Tibial nerve (tissue), 4 donors: ENCODE data around the gene HLF. TPM values are rescaled to one million over a fixed set of nuclear protein-coding genes. Genes with fewer than 3 reads are reported as not detected.

Experiments
- DNase-seq, 2 donors: peaks; one replicate each; pipeline ENCODE4 v3.0.0-alpha.2; 2019; ENCODE audit warnings: low spot score in 2 of 2
- H3K27ac ChIP-seq, 4 donors: fragments of 200-600 bp; sonication (generic) in 3 of 4; one replicate each; pipeline ENCODE4 v1.5.1; 2017 to 2019; ENCODE audit warnings: mild to moderate bottlenecking in 1 of 4
- H3K27me3 ChIP-seq, 2 donors: fragments of 200-600 bp; sonication (generic) in 1 of 2; one replicate each; pipeline versions ENCODE4 v1.5.1 to v1.6.0; 2017 to 2019
- H3K36me3 ChIP-seq, 3 donors: fragments of 200-600 bp; sonication (generic); one replicate each; pipeline ENCODE4 v1.5.1; 2018 to 2019
- H3K4me1 ChIP-seq, 4 donors: fragments of 200-600 bp; sonication (generic) in 3 of 4; one replicate each; pipeline ENCODE4 v1.5.1; 2017 to 2019
- H3K4me3 ChIP-seq, 4 donors: fragments of 200-600 bp; sonication (generic) in 3 of 4; one replicate each; pipeline ENCODE4 v1.5.1; 2017 to 2019; ENCODE audit warnings: mild to moderate bottlenecking in 1 of 4, moderate library complexity in 1 of 4
- H3K9me3 ChIP-seq, 4 donors: fragments of 200-600 bp; sonication (generic) in 3 of 4; one replicate each; pipeline ENCODE4 v1.5.1; 2017 to 2019
- EP300 ChIP-seq, 2 donors: sonication (generic); formaldehyde crosslinking; IDR thresholded peaks; one replicate each; pipeline ENCODE4 v1.6.1; 2017; ENCODE audit warnings: antibody characterized with exemption in 2 of 2, mild to moderate bottlenecking in 1 of 2
- POLR2A ChIP-seq, 2 donors: fragments of 450-650 bp; IDR thresholded peaks; one replicate each; pipeline ENCODE4 v1.6.1; 2017; ENCODE audit warnings: antibody characterized with exemption in 2 of 2, mild to moderate bottlenecking in 2 of 2, moderate library complexity in 2 of 2
- WGBS, 2 donors: methylation state at CpG; one replicate each; pipeline ENCODE4 v1.1.5; 2018; 5-methylcytosine and 5-hydroxymethylcytosine counted together
- total RNA-seq, 4 donors: library from RNA; depleted of rRNA; stranded (reverse); fragments of >200 nt; gene quantifications; one replicate each; pipeline ENCODE4 v1.1.0, GENCODE V29; 2016
- TF ChIP-seq, protein P1 (sequence below), 5 experiments: fragments of 200-600 bp in 3 of 5; fragments of 450-650 bp in 2 of 5; sonication (generic) in 3 of 5; IDR thresholded peaks; one replicate each; pipeline ENCODE4 v1.5.1; 2016 to 2019; ENCODE audit warnings: antibody characterized with exemption in 5 of 5, mild to moderate bottlenecking in 3 of 5, moderate library complexity in 2 of 5

Gene HLF
- total RNA-seq, 4 donors from 2014 or later, result 19.5 to 42.5 (median 36.0) TPM

DNA sequence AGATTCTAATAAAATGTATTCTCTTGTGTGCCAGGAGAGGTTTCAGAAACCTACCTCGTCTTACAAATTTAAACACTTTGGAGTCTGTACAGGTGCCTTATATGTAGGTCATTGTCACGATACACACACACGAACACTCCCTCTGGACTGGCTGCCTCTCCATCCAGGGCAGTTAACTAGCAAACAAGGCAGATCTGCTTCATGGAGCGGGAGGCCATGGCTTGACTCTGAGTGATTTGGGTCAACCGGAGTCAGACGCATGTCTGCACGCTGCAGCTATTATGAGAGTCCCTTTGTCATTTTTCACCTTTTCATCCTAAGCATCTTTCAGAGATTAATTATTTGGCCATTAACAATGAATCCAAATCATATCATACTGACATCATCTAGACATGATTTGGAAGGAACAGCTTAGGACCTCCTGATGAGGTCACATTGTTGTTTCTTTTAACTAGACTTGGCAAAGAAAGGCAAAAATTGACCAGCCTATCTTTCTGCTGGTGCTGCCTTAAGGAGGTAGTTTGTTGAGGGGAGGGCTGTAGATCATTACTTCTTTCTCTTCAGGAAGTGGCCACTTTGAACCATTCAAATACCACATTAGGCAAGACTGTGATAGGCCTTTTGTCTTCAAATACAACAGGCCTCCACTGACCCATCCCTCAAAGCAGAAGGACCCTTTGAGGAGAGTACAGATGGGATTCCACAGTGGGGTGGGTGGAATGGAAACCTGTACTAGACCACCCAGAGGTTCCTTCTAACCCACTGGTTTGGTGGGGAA lies 58.9 kb downstream of the HLF start:
- H3K4me1 ChIP-seq, result no peaks in the 10 kb centered on the region
- TF ChIP-seq EP300 (IDR thresholded peaks at IDR 0.05) (no peak), POLR2A (IDR thresholded peaks at IDR 0.05) (no peak)
- TF ChIP-seq, protein P1, sequence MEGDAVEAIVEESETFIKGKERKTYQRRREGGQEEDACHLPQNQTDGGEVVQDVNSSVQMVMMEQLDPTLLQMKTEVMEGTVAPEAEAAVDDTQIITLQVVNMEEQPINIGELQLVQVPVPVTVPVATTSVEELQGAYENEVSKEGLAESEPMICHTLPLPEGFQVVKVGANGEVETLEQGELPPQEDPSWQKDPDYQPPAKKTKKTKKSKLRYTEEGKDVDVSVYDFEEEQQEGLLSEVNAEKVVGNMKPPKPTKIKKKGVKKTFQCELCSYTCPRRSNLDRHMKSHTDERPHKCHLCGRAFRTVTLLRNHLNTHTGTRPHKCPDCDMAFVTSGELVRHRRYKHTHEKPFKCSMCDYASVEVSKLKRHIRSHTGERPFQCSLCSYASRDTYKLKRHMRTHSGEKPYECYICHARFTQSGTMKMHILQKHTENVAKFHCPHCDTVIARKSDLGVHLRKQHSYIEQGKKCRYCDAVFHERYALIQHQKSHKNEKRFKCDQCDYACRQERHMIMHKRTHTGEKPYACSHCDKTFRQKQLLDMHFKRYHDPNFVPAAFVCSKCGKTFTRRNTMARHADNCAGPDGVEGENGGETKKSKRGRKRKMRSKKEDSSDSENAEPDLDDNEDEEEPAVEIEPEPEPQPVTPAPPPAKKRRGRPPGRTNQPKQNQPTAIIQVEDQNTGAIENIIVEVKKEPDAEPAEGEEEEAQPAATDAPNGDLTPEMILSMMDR (IDR thresholded peaks at IDR 0.05), result no peak
- no peak overlapping the region for H3K4me3 ChIP-seq
- H3K27me3 ChIP-seq, result no peaks in the 10 kb centered on the region
- H3K36me3 ChIP-seq, result peaks cover 0 to 26% (median 0%) of the 10 kb centered on the region in 3 donors
- 94 to 98% methylated on average over 7 of the region's 7 CpGs for WGBS, 2 donors
- H3K9me3 ChIP-seq, result no peaks in the 10 kb centered on the region
- DNase-seq, result no peak
- no peak overlapping the region for H3K27ac ChIP-seq

DNA sequence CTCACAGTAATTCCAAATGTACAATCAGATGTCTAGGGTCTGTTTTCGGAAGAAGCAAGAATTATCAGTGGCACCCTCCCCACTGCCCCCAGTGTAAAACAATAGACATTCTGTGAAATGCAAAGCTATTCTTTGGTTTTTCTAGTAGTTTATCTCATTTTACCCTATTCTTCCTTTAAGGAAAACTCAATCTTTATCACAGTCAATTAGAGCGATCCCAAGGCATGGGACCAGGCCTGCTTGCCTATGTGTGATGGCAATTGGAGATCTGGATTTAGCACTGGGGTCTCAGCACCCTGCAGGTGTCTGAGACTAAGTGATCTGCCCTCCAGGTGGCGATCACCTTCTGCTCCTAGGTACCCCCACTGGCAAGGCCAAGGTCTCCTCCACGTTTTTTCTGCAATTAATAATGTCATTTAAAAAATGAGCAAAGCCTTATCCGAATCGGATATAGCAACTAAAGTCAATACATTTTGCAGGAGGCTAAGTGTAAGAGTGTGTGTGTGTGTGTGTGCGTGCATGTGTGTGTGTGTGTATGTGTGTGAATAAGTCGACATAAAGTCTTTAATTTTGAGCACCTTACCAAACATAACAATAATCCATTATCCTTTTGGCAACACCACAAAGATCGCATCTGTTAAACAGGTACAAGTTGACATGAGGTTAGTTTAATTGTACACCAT lies 59.7 kb downstream of the HLF start:
- H3K9me3 ChIP-seq, result no peaks in the 10 kb centered on the region
- no peaks in the 10 kb centered on the region for H3K27me3 ChIP-seq
- TF ChIP-seq EP300 (IDR thresholded peaks at IDR 0.05) (no peak), POLR2A (IDR thresholded peaks at IDR 0.05) (no peak)
- TF ChIP-seq, protein P1 (IDR thresholded peaks at IDR 0.05), result no peak
- no peaks in the 10 kb centered on the region for H3K4me1 ChIP-seq
- H3K36me3 ChIP-seq, result peaks cover 0 to 18% (median 0%) of the 10 kb centered on the region in 3 donors
- no peak overlapping the region for H3K4me3 ChIP-seq
- 92% methylated on average over 9 of the region's 9 CpGs for WGBS, 2 donors
- H3K27ac ChIP-seq, result no peak overlapping the region
- no peak for DNase-seq

DNA sequence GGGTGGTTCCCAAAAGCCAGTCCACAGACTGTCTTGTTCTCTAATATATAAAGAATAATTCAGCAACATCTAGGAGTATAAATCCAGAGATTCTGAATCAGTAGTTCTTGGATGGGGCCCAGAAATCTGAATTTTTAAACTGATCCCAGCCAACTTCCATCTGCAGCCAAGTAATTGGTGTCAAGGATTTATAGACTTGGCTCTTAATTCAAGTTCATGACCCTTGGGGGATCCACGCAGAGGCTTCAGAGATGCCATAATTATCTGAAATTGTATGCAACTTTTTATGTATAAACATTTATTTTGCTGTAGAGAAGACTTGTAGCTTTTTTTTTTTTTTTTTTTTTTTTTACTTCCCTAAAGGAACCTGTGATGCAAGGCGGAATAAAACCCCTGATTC lies 60.6 kb downstream of the HLF start:
- Histone ChIP-seq H3K4me3 (no peak overlapping the region), H3K27me3 (no peaks in the 10 kb centered on the region), H3K27ac (no peak overlapping the region), H3K36me3 (peaks cover 0 to 14% (median 0%) of the 10 kb centered on the region in 3 donors), H3K9me3 (no peaks in the 10 kb centered on the region), H3K4me1 (no peaks in the 10 kb centered on the region)
- no peak for TF ChIP-seq EP300 (IDR thresholded peaks at IDR 0.05)
- TF ChIP-seq POLR2A (IDR thresholded peaks at IDR 0.05), result no peak
- TF ChIP-seq, protein P1 (IDR thresholded peaks at IDR 0.05), result no peak
- DNase-seq, result no peak
- WGBS, 2 donors, result 51 to 59% methylated on average over 2 of the region's 2 CpGs

DNA sequence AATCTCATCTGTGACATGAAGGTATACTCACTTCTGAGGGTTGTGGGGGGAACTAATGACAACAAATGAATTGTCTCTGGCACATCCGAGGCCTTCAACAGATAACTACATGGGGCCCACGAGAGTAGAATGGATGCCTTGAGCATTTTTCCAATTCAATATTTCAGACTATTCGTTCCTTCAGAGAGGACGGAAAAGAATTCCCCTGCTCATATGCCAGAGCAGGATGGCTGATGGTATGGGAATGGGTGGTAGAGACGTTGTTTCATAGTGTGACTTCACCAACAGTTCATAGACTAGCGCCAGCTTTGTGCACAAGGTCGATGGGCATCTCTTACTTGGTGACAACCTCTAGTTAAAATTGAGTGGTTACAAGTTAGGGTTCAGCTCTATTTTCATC lies 61.3 kb downstream of the HLF start:
- 88 to 93% methylated on average over 7 of the region's 7 CpGs for WGBS, 2 donors
- TF ChIP-seq POLR2A (IDR thresholded peaks at IDR 0.05), result no peak
- TF ChIP-seq, protein P1 (IDR thresholded peaks at IDR 0.05), result no peak
- DNase-seq, result no peak
- Histone ChIP-seq H3K36me3 (peaks cover 0 to 8% (median 0%) of the 10 kb centered on the region in 3 donors), H3K4me3 (no peak overlapping the region), H3K9me3 (no peaks in the 10 kb centered on the region), H3K27me3 (no peaks in the 10 kb centered on the region), H3K4me1 (no peaks in the 10 kb centered on the region), H3K27ac (no peak overlapping the region)
